ENCODE data around the gene ZFYVE19.

Gene ZFYVE19

DNA sequence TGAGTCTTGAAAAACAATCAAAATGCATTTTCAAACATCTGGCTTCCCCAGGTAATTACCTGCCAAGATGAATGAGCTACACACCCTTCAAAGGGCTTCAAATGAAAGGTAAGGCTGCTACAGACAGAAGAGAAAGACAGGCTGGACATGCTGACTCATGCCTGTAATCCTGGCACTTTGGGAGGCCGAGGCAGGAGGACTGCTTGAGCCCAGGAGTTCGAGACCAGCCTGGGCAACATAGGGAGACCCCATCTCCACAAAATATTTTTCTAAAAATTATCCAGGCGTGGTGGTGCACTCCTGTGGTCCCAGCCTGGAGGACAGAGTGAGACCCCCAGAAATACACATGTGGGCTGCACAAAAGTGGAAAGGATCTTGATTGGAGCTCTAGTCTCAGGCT is 14.5 kb upstream of the ZFYVE19 start:
- no peak for TF ChIP-seq ZBTB7A (IDR thresholded peaks at IDR 0.05; ENCODE audit: low read depth)
- TF ChIP-seq FOXM1 (IDR thresholded peaks at IDR 0.05; ENCODE audit: borderline replicate concordance, low read depth), result no peak
- TF ChIP-seq NFIC (IDR thresholded peaks at IDR 0.05), result no peak
- TF ChIP-seq, protein P1, sequence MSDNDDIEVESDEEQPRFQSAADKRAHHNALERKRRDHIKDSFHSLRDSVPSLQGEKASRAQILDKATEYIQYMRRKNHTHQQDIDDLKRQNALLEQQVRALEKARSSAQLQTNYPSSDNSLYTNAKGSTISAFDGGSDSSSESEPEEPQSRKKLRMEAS (IDR thresholded peaks at IDR 0.05), result no peak
- no peak for TF ChIP-seq CEBPB (IDR thresholded peaks at IDR 0.05)
- TF ChIP-seq CREB1 (IDR thresholded peaks at IDR 0.05; ENCODE audit: low read depth), result no peak
- no peak for TF ChIP-seq TAF1 (IDR thresholded peaks at IDR 0.05; ENCODE audit: low read depth)
- TF ChIP-seq TEAD4 (IDR thresholded peaks at IDR 0.05), result no peak
- TF ChIP-seq, protein P2, sequence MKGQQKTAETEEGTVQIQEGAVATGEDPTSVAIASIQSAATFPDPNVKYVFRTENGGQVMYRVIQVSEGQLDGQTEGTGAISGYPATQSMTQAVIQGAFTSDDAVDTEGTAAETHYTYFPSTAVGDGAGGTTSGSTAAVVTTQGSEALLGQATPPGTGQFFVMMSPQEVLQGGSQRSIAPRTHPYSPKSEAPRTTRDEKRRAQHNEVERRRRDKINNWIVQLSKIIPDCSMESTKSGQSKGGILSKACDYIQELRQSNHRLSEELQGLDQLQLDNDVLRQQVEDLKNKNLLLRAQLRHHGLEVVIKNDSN (IDR thresholded peaks at IDR 0.05), result no peak
- no peak for TF ChIP-seq TCF12 (IDR thresholded peaks at IDR 0.05; ENCODE audit: low read depth)
- TF ChIP-seq, protein P3, sequence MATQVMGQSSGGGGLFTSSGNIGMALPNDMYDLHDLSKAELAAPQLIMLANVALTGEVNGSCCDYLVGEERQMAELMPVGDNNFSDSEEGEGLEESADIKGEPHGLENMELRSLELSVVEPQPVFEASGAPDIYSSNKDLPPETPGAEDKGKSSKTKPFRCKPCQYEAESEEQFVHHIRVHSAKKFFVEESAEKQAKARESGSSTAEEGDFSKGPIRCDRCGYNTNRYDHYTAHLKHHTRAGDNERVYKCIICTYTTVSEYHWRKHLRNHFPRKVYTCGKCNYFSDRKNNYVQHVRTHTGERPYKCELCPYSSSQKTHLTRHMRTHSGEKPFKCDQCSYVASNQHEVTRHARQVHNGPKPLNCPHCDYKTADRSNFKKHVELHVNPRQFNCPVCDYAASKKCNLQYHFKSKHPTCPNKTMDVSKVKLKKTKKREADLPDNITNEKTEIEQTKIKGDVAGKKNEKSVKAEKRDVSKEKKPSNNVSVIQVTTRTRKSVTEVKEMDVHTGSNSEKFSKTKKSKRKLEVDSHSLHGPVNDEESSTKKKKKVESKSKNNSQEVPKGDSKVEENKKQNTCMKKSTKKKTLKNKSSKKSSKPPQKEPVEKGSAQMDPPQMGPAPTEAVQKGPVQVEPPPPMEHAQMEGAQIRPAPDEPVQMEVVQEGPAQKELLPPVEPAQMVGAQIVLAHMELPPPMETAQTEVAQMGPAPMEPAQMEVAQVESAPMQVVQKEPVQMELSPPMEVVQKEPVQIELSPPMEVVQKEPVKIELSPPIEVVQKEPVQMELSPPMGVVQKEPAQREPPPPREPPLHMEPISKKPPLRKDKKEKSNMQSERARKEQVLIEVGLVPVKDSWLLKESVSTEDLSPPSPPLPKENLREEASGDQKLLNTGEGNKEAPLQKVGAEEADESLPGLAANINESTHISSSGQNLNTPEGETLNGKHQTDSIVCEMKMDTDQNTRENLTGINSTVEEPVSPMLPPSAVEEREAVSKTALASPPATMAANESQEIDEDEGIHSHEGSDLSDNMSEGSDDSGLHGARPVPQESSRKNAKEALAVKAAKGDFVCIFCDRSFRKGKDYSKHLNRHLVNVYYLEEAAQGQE (IDR thresholded peaks at IDR 0.05; ENCODE audit: low read depth), result no peak
- TF ChIP-seq EP300 (IDR thresholded peaks at IDR 0.05; ENCODE audit: borderline replicate concordance), result no peak
- TF ChIP-seq YY1 (IDR thresholded peaks at IDR 0.05; ENCODE audit: low read depth), result no peak
- TF ChIP-seq RAD21 (IDR thresholded peaks at IDR 0.05; ENCODE audit: low read depth), result no peak
- no peak for TF ChIP-seq EGR1 (IDR thresholded peaks at IDR 0.05)

DNA sequence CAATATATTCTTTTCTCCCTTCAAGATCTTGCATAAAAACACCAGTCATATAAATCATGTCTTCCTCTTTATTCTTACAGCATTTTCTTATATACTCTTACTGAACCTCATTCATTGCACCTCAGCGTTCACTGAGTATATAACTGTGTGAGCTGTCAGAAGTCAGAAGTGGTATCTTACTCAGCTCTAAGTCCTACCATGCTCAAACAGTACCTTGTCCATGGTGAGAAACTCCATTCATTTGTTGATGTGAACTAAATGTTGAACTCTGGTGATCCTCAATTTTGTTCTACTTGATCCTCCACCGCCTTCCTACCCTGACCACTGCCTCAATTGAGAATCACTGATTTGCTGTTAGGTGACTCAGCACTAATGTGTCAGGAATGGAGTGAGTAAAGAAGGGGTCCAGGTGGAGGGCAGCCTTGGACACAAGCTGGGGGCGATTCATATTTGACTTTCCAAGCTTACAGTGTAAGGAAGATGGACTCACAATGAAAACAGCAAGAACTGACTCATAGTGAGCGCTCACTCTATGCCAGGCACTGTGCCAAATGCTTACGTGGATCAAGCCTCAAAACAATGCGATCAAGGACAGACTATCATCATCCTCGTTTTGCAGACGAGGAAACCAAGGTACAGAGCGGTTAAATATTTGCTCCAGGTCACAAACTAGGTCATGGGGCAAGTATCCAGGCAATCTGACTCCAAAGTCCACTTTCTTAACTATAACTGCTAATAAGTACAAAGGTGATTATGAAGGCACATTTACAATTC is 13.5 kb upstream of the ZFYVE19 start:
- no peak for TF ChIP-seq TEAD4 (IDR thresholded peaks at IDR 0.05)
- TF ChIP-seq YY1 (IDR thresholded peaks at IDR 0.05; ENCODE audit: low read depth), result no peak
- TF ChIP-seq NFIC (IDR thresholded peaks at IDR 0.05), result peak; percentile 87

DNA sequence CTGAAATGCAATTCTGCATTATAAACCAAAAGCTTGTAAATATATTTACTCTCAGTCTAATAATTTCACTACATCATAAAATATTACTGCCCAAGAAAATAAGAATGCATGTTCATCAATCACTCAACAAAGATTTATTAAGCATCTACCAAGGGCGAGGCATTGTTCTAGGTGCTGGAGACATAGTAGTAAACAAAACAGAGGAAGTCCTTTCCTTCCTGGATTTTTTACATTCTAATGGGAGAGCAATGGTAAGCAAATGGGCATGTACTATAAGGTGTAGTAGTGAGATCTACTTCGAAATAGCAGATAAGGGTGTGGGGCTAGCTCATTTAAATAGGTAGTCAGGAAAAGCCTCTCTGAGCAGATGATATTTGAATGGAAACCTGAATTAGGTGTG is 10.8 kb upstream of the ZFYVE19 start:
- TF ChIP-seq YY1 (IDR thresholded peaks at IDR 0.05; ENCODE audit: low read depth), result no peak

DNA sequence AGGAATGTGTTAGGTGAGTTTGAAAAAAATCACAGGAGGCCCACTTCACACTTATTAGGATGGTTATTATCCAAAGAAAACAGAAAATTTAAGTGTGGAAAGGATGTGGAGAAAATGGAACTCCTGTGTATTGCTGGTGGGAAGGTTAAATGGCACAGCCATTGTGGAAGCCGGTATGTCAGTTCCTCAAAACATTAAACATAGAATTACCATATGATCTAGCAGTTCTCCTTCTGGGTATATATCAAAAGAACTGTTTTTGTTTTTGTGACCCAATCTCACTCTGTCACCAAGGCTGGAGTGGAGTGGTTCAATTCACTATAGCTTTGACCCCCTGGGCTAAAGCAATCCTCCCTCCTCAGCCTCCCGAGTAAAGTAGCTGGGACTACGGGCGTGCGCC is 10.4 kb upstream of the ZFYVE19 start:
- TF ChIP-seq EGR1 (IDR thresholded peaks at IDR 0.05) (no peak), TCF12 (IDR thresholded peaks at IDR 0.05; ENCODE audit: low read depth) (no peak), TEAD4 (IDR thresholded peaks at IDR 0.05) (no peak), RAD21 (IDR thresholded peaks at IDR 0.05; ENCODE audit: low read depth) (no peak), ZBTB7A (IDR thresholded peaks at IDR 0.05; ENCODE audit: low read depth) (no peak), TAF1 (IDR thresholded peaks at IDR 0.05; ENCODE audit: low read depth) (no peak), FOXM1 (IDR thresholded peaks at IDR 0.05; ENCODE audit: borderline replicate concordance, low read depth) (no peak), EP300 (IDR thresholded peaks at IDR 0.05; ENCODE audit: borderline replicate concordance) (no peak), CREB1 (IDR thresholded peaks at IDR 0.05; ENCODE audit: low read depth) (no peak), YY1 (IDR thresholded peaks at IDR 0.05; ENCODE audit: low read depth) (no peak), NFIC (IDR thresholded peaks at IDR 0.05) (no peak), CEBPB (IDR thresholded peaks at IDR 0.05) (no peak)
- TF ChIP-seq, protein P1 (IDR thresholded peaks at IDR 0.05), result no peak
- TF ChIP-seq, protein P3 (IDR thresholded peaks at IDR 0.05; ENCODE audit: low read depth), result no peak
- TF ChIP-seq, protein P2 (IDR thresholded peaks at IDR 0.05), result no peak

DNA sequence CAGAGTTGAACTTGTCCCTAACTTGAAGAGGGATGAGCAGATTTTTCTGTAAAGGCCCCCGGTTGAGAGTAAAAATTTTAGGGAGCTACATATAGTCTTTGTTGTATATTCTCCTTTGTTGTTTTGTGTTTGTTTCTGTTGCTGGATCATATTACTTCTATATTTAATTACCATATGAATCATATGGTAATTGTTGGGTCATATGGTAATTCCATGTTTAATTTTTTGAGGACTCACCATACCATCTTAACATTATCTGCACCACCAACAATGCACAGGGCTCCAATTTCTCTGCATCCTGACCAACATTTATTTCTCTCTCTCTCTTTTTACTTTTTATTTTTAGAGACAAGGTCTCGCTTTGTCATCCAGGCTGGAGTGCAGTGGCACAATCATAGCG is 7.4 kb upstream of the ZFYVE19 start:
- no peak for TF ChIP-seq TEAD4 (IDR thresholded peaks at IDR 0.05)

DNA sequence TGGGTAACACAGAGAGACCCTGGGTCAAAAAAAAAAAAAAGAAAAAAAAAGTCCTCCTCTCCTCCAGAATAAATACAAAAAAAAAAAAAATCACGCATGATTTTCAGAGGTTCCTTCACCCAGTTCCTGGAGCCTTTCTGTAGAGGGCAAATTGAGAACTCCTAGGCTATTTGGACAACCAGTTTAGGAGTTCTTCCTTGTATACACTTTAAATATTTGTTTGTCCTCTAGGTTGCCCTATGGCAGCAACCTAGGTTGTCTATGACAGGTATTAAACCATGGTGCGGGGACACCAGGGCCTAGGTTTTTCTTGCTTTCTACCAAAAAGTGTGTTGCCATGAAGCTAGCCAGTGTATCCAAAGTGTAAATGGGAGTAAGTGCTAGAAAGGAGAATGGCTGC is 3.8 kb upstream of the ZFYVE19 start:
- TF ChIP-seq CREB1 (IDR thresholded peaks at IDR 0.05; ENCODE audit: low read depth) (no peak), TAF1 (IDR thresholded peaks at IDR 0.05; ENCODE audit: low read depth) (no peak), TCF12 (IDR thresholded peaks at IDR 0.05; ENCODE audit: low read depth) (no peak), ZBTB7A (IDR thresholded peaks at IDR 0.05; ENCODE audit: low read depth) (no peak), EGR1 (IDR thresholded peaks at IDR 0.05) (no peak), EP300 (IDR thresholded peaks at IDR 0.05; ENCODE audit: borderline replicate concordance) (no peak), TEAD4 (IDR thresholded peaks at IDR 0.05) (no peak), NFIC (IDR thresholded peaks at IDR 0.05) (no peak), YY1 (IDR thresholded peaks at IDR 0.05; ENCODE audit: low read depth) (no peak), FOXM1 (IDR thresholded peaks at IDR 0.05; ENCODE audit: borderline replicate concordance, low read depth) (no peak), CEBPB (IDR thresholded peaks at IDR 0.05) (no peak), RAD21 (IDR thresholded peaks at IDR 0.05; ENCODE audit: low read depth) (no peak)
- TF ChIP-seq, protein P3 (IDR thresholded peaks at IDR 0.05; ENCODE audit: low read depth), result no peak
- TF ChIP-seq, protein P2 (IDR thresholded peaks at IDR 0.05), result no peak
- TF ChIP-seq, protein P1 (IDR thresholded peaks at IDR 0.05), result no peak

All from Ishikawa (cell line).